GM18499 (cell line): ENCODE measurements around the gene CNTNAP5.

Experiments
- ATAC-seq: cut with Tn5 transposase; IDR thresholded peaks from one replicate; pipeline ENCODE4 v1.9.1; 2021; ENCODE audit warnings: moderate number of reproducible peaks; ENCODE audit not compliant: insufficient read depth, unreplicated experiment

Gene CNTNAP5

GRCh38 chr2:124524155-124524915 lies 499.2 kb downstream of the CNTNAP5 start:
- no peak for ATAC-seq

GRCh38 chr2:124526221-124526620 lies 501.1 kb downstream of the CNTNAP5 start:
- ATAC-seq: no peak

- ATAC-seq: no peak
These were observed 505.1 kb downstream of the CNTNAP5 start for GRCh38 chr2:124530203-124530602.

- ATAC-seq: no peak
These were observed 508.3 kb downstream of the CNTNAP5 start for GRCh38 chr2:124533226-124533954.

- ATAC-seq: no peak
These were observed 508.9 kb downstream of the CNTNAP5 start for GRCh38 chr2:124534028-124534427.

- ATAC-seq: no peak
These were observed 510.7 kb downstream of the CNTNAP5 start for GRCh38 chr2:124535816-124536215.

- ATAC-seq: no peak
These were observed 511.5 kb downstream of the CNTNAP5 start for GRCh38 chr2:124536591-124536990.

GRCh38 chr2:124538549-124538948 lies 513.5 kb downstream of the CNTNAP5 start:
- no peak for ATAC-seq

GRCh38 chr2:124540805-124541204 lies 515.7 kb downstream of the CNTNAP5 start:
- no peak for ATAC-seq

GRCh38 chr2:124542932-124543640 lies 518.0 kb downstream of the CNTNAP5 start:
- ATAC-seq: no peak

GRCh38 chr2:124547700-124548099 lies 522.6 kb downstream of the CNTNAP5 start:
- ATAC-seq: no peak

- no peak for ATAC-seq
These were observed 533.3 kb downstream of the CNTNAP5 start for GRCh38 chr2:124558277-124558905.

GRCh38 chr2:124559236-124559635 lies 534.1 kb downstream of the CNTNAP5 start:
- ATAC-seq: no peak

- no peak for ATAC-seq
These were observed 535.6 kb downstream of the CNTNAP5 start for GRCh38 chr2:124560592-124561112.

GRCh38 chr2:124561486-124561885 lies 536.4 kb downstream of the CNTNAP5 start:
- ATAC-seq: no peak

- ATAC-seq: no peak
These were observed 538.3 kb downstream of the CNTNAP5 start for GRCh38 chr2:124563426-124563825.

GRCh38 chr2:124566518-124566970 lies 541.5 kb downstream of the CNTNAP5 start:
- no peak for ATAC-seq

- ATAC-seq: no peak
These were observed 545.8 kb downstream of the CNTNAP5 start for GRCh38 chr2:124570872-124571271.

GRCh38 chr2:124571836-124572235 lies 546.7 kb downstream of the CNTNAP5 start:
- ATAC-seq: no peak

- ATAC-seq: no peak
These were observed 548.0 kb downstream of the CNTNAP5 start for GRCh38 chr2:124572934-124573634.
